PC-9 (cell line): Measurements from ENCODE around the gene TADA3. TPM values are rescaled to one million over a fixed set of nuclear protein-coding genes. Genes with fewer than 3 reads are reported as not detected.

Experiments
- BruUV-seq: library from RNA; stranded (reverse); fragments of 400-500 nt; replicated peaks from 2 replicates; lab custom pipeline; 2021; lab: Mats Ljungman, UMichigan
- CTCF ChIA-PET: fragments of 300-600 bp; sonication (Branson Sonifier 250); formaldehyde crosslinking; loops from one replicate; lab custom pipeline; 2022; ENCODE audit warnings: antibody characterized with exemption; lab: Charles Lee
- POLR2A ChIA-PET: fragments of 300-600 bp; sonication (Branson Sonifier 250); formaldehyde crosslinking; loops from one replicate; lab custom pipeline; 2022; ENCODE audit warnings: antibody characterized with exemption; ENCODE audit not compliant: unreplicated experiment; lab: Charles Lee
- DNase-seq, 2 experiments: peaks; one replicate each; pipeline versions ENCODE4 v3.0.0 to v3.0.0-alpha.2; 2015 to 2022; ENCODE audit warnings: mixed read lengths in 1 of 2
- H2AFZ ChIP-seq: fragments of 200-600 bp; sonication (generic); 2 replicates; pipeline ENCODE4 v1.8.1; 2017; ENCODE audit warnings: antibody characterized with exemption
- H3F3A ChIP-seq: fragments of 200-600 bp; sonication (generic); 2 replicates; pipeline ENCODE4 v1.8.1; 2017; ENCODE audit warnings: antibody characterized with exemption, mild to moderate bottlenecking, low read depth; ENCODE audit not compliant: insufficient read depth
- H3K27ac ChIP-seq: fragments of 200-600 bp; sonication (generic); 2 replicates; pipeline ENCODE4 v1.6.1; 2016; ENCODE audit warnings: mixed run types
- H3K27me3 ChIP-seq: fragments of 200-600 bp; sonication (generic); 2 replicates; pipeline ENCODE4 v1.6.1; 2016; ENCODE audit warnings: low read depth, mixed run types; ENCODE audit not compliant: insufficient read depth
- H3K36me3 ChIP-seq: fragments of 200-600 bp; sonication (generic); 2 replicates; pipeline ENCODE4 v1.6.1; 2016; ENCODE audit warnings: low read depth, mixed run types
- H3K4me1 ChIP-seq: fragments of 200-600 bp; sonication (generic); replicated peaks from 2 replicates; pipeline ENCODE4 v1.6.1; 2016; ENCODE audit warnings: mixed run types; ENCODE audit not compliant: insufficient read depth
- H3K4me2 ChIP-seq: fragments of 200-600 bp; sonication (generic); 2 replicates; pipeline ENCODE4 v1.6.1; 2017; ENCODE audit warnings: mixed run types
- H3K4me3 ChIP-seq: fragments of 200-600 bp; sonication (generic); 2 replicates; pipeline ENCODE4 v1.6.1; 2016; ENCODE audit warnings: mixed run types
- H3K79me2 ChIP-seq: fragments of 200-600 bp; sonication (generic); 2 replicates; pipeline ENCODE4 v1.6.1; 2017; ENCODE audit warnings: low read depth, mixed run types
- H3K9me2 ChIP-seq: fragments of 200-600 bp; sonication (generic); 2 replicates; pipeline ENCODE4 v1.8.1; 2017; ENCODE audit warnings: mild to moderate bottlenecking; ENCODE audit not compliant: insufficient read depth
- H3K9me3 ChIP-seq: fragments of 200-600 bp; sonication (generic); 2 replicates; pipeline ENCODE4 v1.8.1; 2016; ENCODE audit warnings: low read depth; ENCODE audit not compliant: insufficient read depth
- H4K20me1 ChIP-seq: fragments of 200-600 bp; sonication (generic); 2 replicates; pipeline ENCODE4 v1.8.1; 2017; ENCODE audit not compliant: insufficient read depth
- CTCF ChIP-seq: fragments of 200-600 bp; sonication (generic); conservative IDR thresholded peaks from 2 replicates; pipeline ENCODE4 v1.6.1; 2017; ENCODE audit warnings: mixed run types, antibody characterized with exemption, mild to moderate bottlenecking, moderate library complexity
- EZH2 ChIP-seq: fragments of 200-600 bp; sonication (generic); IDR thresholded peaks from 2 replicates; pipeline ENCODE4 v1.8.0; 2017; ENCODE audit warnings: antibody characterized with exemption, low read depth
- intact Hi-C: fragments of 100-400 bp; cut with micrococcal nuclease; formaldehyde crosslinking; loops from one replicate; pipeline ENCODE4 v1.10.0; 2022; ENCODE audit not compliant: unreplicated experiment
- total RNA-seq: library from RNA; stranded (reverse); gene quantifications from 2 replicates; pipeline ENCODE4 v1.2.3, GENCODE V29; 2021

The TADA3 gene
- total RNA-seq, 1 experiment from 2014 or later: 72.4 TPM

DNA sequence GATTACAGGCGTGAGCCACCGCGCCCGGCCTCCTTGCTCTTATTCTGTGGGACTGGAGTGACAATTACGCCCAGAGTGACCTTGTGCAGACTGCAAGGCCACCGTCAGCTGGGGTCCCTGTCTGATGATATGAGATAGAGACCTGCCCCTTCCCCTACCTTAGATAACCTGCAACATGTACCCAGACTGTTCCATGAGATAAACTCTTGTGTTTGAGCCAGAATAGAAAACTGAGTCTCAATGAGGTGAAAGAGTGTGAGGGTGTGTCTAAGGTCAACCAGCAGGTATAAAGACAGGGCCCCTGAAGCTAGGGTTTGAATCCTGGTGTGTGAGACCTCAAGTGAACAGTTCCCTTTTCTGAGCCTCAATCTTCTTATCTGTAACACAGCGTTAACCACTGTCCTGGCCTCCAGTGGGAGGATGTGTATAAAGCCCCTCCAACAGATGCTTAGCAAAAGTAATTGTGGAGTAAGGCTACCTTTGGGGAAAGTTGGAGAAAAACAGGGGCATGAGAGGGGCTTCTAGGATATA is 6.0 kb downstream of the TADA3 start:
- intact Hi-C loops: no loop called here
- Histone ChIP-seq H3K27me3 (no peaks in the 10 kb centered on the region), H3F3A (peaks cover 3% of the 10 kb centered on the region; the same call in 1 of the 2 replicates), H3K9me3 (no peaks in the 10 kb centered on the region), H3K9me2 (no peaks in the 10 kb centered on the region), H3K4me1 (peaks cover 1% of the 10 kb centered on the region; the same call in 1 of the 2 replicates), H4K20me1 (no peaks in the 10 kb centered on the region), H3K4me3 (no peak overlapping the region), H3K4me2 (no peak overlapping the region), H3K36me3 (peaks cover 22% of the 10 kb centered on the region), H3K27ac (no peak overlapping the region), H3K79me2 (peaks cover 6% of the 10 kb centered on the region; the same call in 1 of the 2 replicates), H2AFZ (no peak overlapping the region)
- ChIA-PET POLR2A (no interaction called here), CTCF (no interaction called here)
- BruUV-seq: no TSS peak
- no peak for DNase-seq
- TF ChIP-seq CTCF (no peak), EZH2 (no peak)

- Histone ChIP-seq H3K4me3 (no peak overlapping the region), H3K9me3 (no peaks in the 10 kb centered on the region), H3K36me3 (peaks cover 21% of the 10 kb centered on the region), H3F3A (0 out of 2 replicates have a peak, but pooled peaks cover 3% of the 10 kb centered on the region), H3K4me1 (no peaks in the 10 kb centered on the region), H4K20me1 (no peaks in the 10 kb centered on the region), H2AFZ (no peak overlapping the region), H3K4me2 (no peak overlapping the region), H3K27ac (no peak overlapping the region), H3K79me2 (no peaks in the 10 kb centered on the region), H3K27me3 (no peaks in the 10 kb centered on the region), H3K9me2 (no peaks in the 10 kb centered on the region)
- no TSS peak for BruUV-seq
- intact Hi-C loops: no loop called here
- TF ChIP-seq CTCF (no peak), EZH2 (no peak)
- ChIA-PET POLR2A (no interaction called here), CTCF (no interaction called here)
- DNase-seq: no peak
These were observed 6.7 kb downstream of the TADA3 start for GRCh38 chr3:9785602-9786001.

GRCh38 chr3:9784965-9785364 is 7.3 kb downstream of the TADA3 start:
- Histone ChIP-seq H3K4me3 (no peak overlapping the region), H3K27ac (no peak overlapping the region), H3K79me2 (no peaks in the 10 kb centered on the region), H3K4me2 (no peak overlapping the region), H3K9me3 (no peaks in the 10 kb centered on the region), H3K27me3 (no peaks in the 10 kb centered on the region), H3K4me1 (no peaks in the 10 kb centered on the region), H3K9me2 (no peaks in the 10 kb centered on the region), H3F3A (0 out of 2 replicates have a peak, but pooled peaks cover 3% of the 10 kb centered on the region), H2AFZ (no peak overlapping the region), H4K20me1 (no peaks in the 10 kb centered on the region), H3K36me3 (peaks cover 15% of the 10 kb centered on the region)
- POLR2A ChIA-PET: no interaction called here
- intact Hi-C loops: no loop called here
- CTCF ChIA-PET: no interaction called here
- DNase-seq: no peak
- TF ChIP-seq CTCF (no peak), EZH2 (no peak)
- no TSS peak for BruUV-seq
